ENCODE results near the gene FAM222B.
"Not testable (repeated sequence)": the region's sequence is repeated elsewhere in the genome, so short reads cannot be mapped to it uniquely, and the experiment has no call there.

Gene FAM222B

GRCh38 chr17:28735913-28736769 is 106.4 kb downstream of the FAM222B start:
- POLR2A ChIA-PET = interaction anchor here (0.7 to 1.6 kb wide), 5 partner anchors 8 to 25 kb away, joined by 3 to 5 read pairs (median 5); partner anchors contain the start of genes RPL23A and TRAF4
- CTCF ChIA-PET = interaction anchor here (1.1 to 3.5 kb wide), 2 partner anchors 9 to 13 kb away, joined by 7 to 25 read pairs; partner anchors contain the start of gene TLCD1
- H3K9me3 ChIP-seq (ENCODE audit: control insufficient read depth, insufficient read depth, low read depth, low read length); H3K27ac ChIP-seq (ENCODE audit: extremely low read depth, low read depth, low read length); H3K4me1 ChIP-seq (ENCODE audit: control insufficient read depth, insufficient read depth, low read length); H3K4me3 ChIP-seq (ENCODE audit: low read depth, low read length): not testable (repeated sequence)
- peaks cover 0 to 30% of the 10 kb centered on the region in 2 experiments; a peak in 2 of 3 replicates for H3K36me3 ChIP-seq (ENCODE audit: control insufficient read depth in 2 of 2, insufficient read depth in 1 of 2, low read length in 2 of 2)
- TF ChIP-seq ZNF580 (tag by site-specific recombination; IDR thresholded peaks at IDR 0.05) (0 out of 2 replicates have a peak, but pooled peaks have one; percentile 28), ZNF184 (tag by site-specific recombination; IDR thresholded peaks at IDR 0.05) (peak; percentile 93), SCRT2 (tag by site-specific recombination; IDR thresholded peaks at IDR 0.05) (peak; percentile 74), ZNF146 (tag by site-specific recombination; IDR thresholded peaks at IDR 0.05) (peak; percentile 92), SCRT1 (tag by site-specific recombination; IDR thresholded peaks at IDR 0.05; ENCODE audit: borderline replicate concordance) (peak; percentile 39; the same call in 1 of the 2 replicates)

- POLR2A ChIA-PET = interaction anchor here (0.7 to 1.6 kb wide), 5 partner anchors 8 to 24 kb away, joined by 3 to 5 read pairs (median 5); partner anchors contain the start of genes RPL23A and TRAF4
- Histone ChIP-seq H3K36me3 (ENCODE audit: control insufficient read depth in 2 of 2, insufficient read depth in 1 of 2, low read length in 2 of 2) (peaks cover 0 to 21% of the 10 kb centered on the region in 2 experiments; a peak in 2 of 3 replicates), H3K4me1 (ENCODE audit: control insufficient read depth, insufficient read depth, low read length) (no peaks in the 10 kb centered on the region), H3K27ac (ENCODE audit: extremely low read depth, low read depth, low read length) (no peak overlapping the region), H3K9me3 (ENCODE audit: control insufficient read depth, insufficient read depth, low read depth, low read length) (no peaks in the 10 kb centered on the region), H3K4me3 (ENCODE audit: low read depth, low read length) (no peak overlapping the region)
- CTCF ChIA-PET = interaction anchor here (0.9 to 3.5 kb wide), 4 partner anchors 8 to 382 kb away, joined by 4 to 25 read pairs (median 6); partner anchors contain the start of gene TLCD1
- TF ChIP-seq REST (tag by site-specific recombination; IDR thresholded peaks at IDR 0.05) (no peak), ZNF48 (tag by site-specific recombination; IDR thresholded peaks at IDR 0.05) (no peak), ZNF473 (tag by site-specific recombination; IDR thresholded peaks at IDR 0.05) (no peak), ZNF311 (tag by site-specific recombination; IDR thresholded peaks at IDR 0.05; ENCODE audit: borderline replicate concordance) (no peak), ZNF610 (tag by site-specific recombination; IDR thresholded peaks at IDR 0.05; ENCODE audit: borderline replicate concordance) (no peak), ZNF341 (tag by site-specific recombination; IDR thresholded peaks at IDR 0.05; ENCODE audit: low read depth) (no peak), ZNF26 (tag by site-specific recombination; IDR thresholded peaks at IDR 0.05) (no peak), ZNF624 (tag by site-specific recombination; IDR thresholded peaks at IDR 0.05) (no peak), ZNF404 (tag by site-specific recombination; IDR thresholded peaks at IDR 0.05) (no peak), ZBTB48 (tag by site-specific recombination; IDR thresholded peaks at IDR 0.05) (0 out of 2 replicates have a peak, but pooled peaks have one; percentile 27), ZNF223 (tag by site-specific recombination; IDR thresholded peaks at IDR 0.05) (no peak), ZNF623 (tag by site-specific recombination; IDR thresholded peaks at IDR 0.05) (no peak), ZNF670 (tag by site-specific recombination; IDR thresholded peaks at IDR 0.05; ENCODE audit: low read depth) (no peak), ZBTB44 (tag by site-specific recombination; IDR thresholded peaks at IDR 0.05) (no peak), ZSCAN23 (tag by site-specific recombination; IDR thresholded peaks at IDR 0.05) (no peak), ZFP3 (tag by site-specific recombination; IDR thresholded peaks at IDR 0.05; ENCODE audit: low read depth) (no peak), ZFP37 (tag by site-specific recombination; IDR thresholded peaks at IDR 0.05) (no peak), ZNF549 (tag by site-specific recombination; IDR thresholded peaks at IDR 0.05) (no peak), GLIS1 (tag by site-specific recombination; IDR thresholded peaks at IDR 0.05) (peak; percentile 74), ZNF580 (tag by site-specific recombination; IDR thresholded peaks at IDR 0.05) (no peak), TRIM28 (IDR thresholded peaks at IDR 0.05; ENCODE audit: borderline replicate concordance, low read length) (no peak), ZNF202 (tag by site-specific recombination; IDR thresholded peaks at IDR 0.05; ENCODE audit: borderline replicate concordance) (no peak), KLF7 (tag by site-specific recombination; IDR thresholded peaks at IDR 0.05; ENCODE audit: borderline replicate concordance) (no peak)
Observed at GRCh38 chr17:28735242-28735722, 107.3 kb downstream of the FAM222B start.

Measured in HEK293 (cell line).